Measurements from ENCODE around the gene ATP6V0E1.

ATP6V0E1 gene

DNA sequence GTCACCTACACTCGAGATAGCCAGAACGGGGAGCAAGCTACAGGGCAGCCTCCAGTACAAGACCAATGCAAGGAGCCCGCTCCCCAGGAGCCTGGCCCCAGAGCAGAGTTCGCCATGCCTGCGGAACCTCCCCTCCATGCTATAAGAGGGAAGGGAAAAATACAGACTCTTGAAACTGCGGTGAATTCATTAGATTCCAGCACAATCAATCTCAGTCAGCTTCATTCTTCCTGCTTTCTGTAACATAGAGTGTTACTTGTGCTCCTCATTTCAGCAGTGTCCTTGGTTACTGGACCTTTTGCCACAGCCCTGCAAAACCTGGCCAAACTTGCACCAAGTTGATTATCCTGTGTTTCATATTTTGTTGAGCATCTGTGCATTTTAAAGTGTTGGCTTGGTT is 50.4 kb downstream of the ATP6V0E1 start:
- H3K79me2 ChIP-seq (ENCODE audit: low read length) = peaks cover 59% of the 10 kb centered on the region
- H3K4me3 ChIP-seq (ENCODE audit: low read length) = peak overlapping the region; percentile 2; the same call in 1 of the 2 replicates

DNA sequence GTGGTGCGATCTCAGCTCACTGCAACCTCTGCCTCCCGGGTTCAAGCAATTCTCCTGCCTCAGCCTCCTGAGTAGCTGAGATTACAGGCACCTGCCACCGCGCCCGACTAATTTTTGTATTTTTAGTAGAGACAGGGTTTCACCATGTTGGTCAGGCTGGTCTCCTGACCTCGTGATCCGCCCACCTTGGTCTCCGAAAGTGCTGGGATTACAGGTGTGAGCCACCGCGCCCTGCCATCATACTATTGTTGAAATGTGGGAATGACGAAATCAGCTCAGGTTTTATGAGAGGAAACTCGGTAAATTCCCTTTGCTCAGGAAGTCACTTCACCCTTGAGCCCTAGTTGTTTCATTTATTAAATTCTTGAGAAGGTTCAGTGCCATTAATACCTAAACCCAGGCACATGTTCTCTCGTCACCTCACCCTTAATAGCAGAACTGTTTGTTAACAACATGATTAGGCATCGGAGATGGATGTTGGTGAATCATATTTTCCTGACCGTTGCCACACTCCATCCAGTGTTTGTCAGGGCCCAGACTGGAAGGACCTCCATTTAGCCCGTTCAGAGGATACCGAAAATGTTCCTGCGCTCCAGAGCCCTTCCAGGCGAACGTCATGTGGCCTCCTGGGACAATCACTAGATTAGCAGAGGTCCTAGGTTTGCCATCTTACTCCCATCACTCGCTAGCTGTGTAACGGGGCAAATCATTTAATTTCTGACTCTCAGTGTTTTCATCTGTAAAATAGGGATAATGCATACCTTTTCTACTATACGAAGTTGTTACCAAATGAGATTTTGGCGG is 52.5 kb downstream of the ATP6V0E1 start:
- peak overlapping the region; percentile 97 for H3K4me2 ChIP-seq (ENCODE audit: low read length)

More for the DNA sequence above, 50.4 kb downstream of the ATP6V0E1 start:
- no peak for TF ChIP-seq EZH2phosphoT487 (IDR thresholded peaks at IDR 0.05; ENCODE audit: low read depth)
- TF ChIP-seq, protein P1, sequence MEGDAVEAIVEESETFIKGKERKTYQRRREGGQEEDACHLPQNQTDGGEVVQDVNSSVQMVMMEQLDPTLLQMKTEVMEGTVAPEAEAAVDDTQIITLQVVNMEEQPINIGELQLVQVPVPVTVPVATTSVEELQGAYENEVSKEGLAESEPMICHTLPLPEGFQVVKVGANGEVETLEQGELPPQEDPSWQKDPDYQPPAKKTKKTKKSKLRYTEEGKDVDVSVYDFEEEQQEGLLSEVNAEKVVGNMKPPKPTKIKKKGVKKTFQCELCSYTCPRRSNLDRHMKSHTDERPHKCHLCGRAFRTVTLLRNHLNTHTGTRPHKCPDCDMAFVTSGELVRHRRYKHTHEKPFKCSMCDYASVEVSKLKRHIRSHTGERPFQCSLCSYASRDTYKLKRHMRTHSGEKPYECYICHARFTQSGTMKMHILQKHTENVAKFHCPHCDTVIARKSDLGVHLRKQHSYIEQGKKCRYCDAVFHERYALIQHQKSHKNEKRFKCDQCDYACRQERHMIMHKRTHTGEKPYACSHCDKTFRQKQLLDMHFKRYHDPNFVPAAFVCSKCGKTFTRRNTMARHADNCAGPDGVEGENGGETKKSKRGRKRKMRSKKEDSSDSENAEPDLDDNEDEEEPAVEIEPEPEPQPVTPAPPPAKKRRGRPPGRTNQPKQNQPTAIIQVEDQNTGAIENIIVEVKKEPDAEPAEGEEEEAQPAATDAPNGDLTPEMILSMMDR (IDR thresholded peaks at IDR 0.05; ENCODE audit: low read depth, low read length) = no peak
- Histone ChIP-seq H3K9ac (ENCODE audit: low read length) (peak overlapping the region; percentile 41; the same call in 1 of the 2 replicates), H3K4me2 (ENCODE audit: low read length) (peak overlapping the region; percentile 97), H4K20me1 (ENCODE audit: insufficient read depth, low read length) (peaks cover 8% of the 10 kb centered on the region; the same call in 1 of the 2 replicates), H2AFZ (ENCODE audit: low read depth, low read length) (no peak overlapping the region), H3K36me3 (replicated peaks; ENCODE audit: low read depth, low read length) (peaks cover 5% of the 10 kb centered on the region), H3K27ac (ENCODE audit: low read length) (peak overlapping the region; percentile 96), H3K27me3 (ENCODE audit: low read depth, low read length) (no peaks in the 10 kb centered on the region), H3K4me1 (ENCODE audit: low read length) (peaks cover 53% of the 10 kb centered on the region), H3K9me3 (ENCODE audit: insufficient read depth, low read length) (no peaks in the 10 kb centered on the region)

DNA sequence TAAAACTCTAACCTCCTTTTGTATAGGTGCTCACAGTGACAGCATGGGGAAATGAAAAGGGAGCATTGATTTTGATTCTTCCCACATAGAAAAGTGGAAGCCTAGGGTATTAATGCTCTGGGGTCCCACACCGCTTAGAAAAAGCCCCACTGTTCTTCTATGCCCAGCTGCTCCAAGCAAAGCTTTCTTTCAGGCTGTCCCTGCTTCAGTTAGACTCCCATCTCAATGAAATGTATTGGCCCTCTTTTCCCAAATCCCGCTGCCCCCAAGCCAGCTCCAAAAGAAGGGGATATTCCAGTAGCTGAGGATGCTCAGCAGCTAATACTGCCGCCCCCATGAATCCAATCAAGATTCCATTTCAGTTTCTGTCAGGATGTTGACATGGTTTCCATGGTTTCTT is 55.6 kb downstream of the ATP6V0E1 start:
- H3K4me1 ChIP-seq (ENCODE audit: low read length) = peaks cover 33% of the 10 kb centered on the region
- no peaks in the 10 kb centered on the region for H4K20me1 ChIP-seq (ENCODE audit: insufficient read depth, low read length)
- peaks cover 12% of the 10 kb centered on the region for H3K79me2 ChIP-seq (ENCODE audit: low read length)
- no peaks in the 10 kb centered on the region for H3K9me3 ChIP-seq (ENCODE audit: insufficient read depth, low read length)
- H3K4me2 ChIP-seq (ENCODE audit: low read length) = no peak overlapping the region
- TF ChIP-seq EZH2phosphoT487 (IDR thresholded peaks at IDR 0.05; ENCODE audit: low read depth) = no peak
- TF ChIP-seq, protein P1 (IDR thresholded peaks at IDR 0.05; ENCODE audit: low read depth, low read length) = no peak
- H3K36me3 ChIP-seq (replicated peaks; ENCODE audit: low read depth, low read length) = peaks cover 17% of the 10 kb centered on the region
- H3K27ac ChIP-seq (ENCODE audit: low read length) = no peak overlapping the region
- no peaks in the 10 kb centered on the region for H3K27me3 ChIP-seq (ENCODE audit: low read depth, low read length)
- no peak overlapping the region for H2AFZ ChIP-seq (ENCODE audit: low read depth, low read length)
- no peak overlapping the region for H3K9ac ChIP-seq (ENCODE audit: low read length)
- H3K4me3 ChIP-seq (ENCODE audit: low read length) = no peak overlapping the region

More for the DNA sequence above, 52.5 kb downstream of the ATP6V0E1 start:
- H2AFZ ChIP-seq (ENCODE audit: low read depth, low read length) = no peak overlapping the region
- H4K20me1 ChIP-seq (ENCODE audit: insufficient read depth, low read length) = no peaks in the 10 kb centered on the region
- peaks cover 17% of the 10 kb centered on the region for H3K36me3 ChIP-seq (replicated peaks; ENCODE audit: low read depth, low read length)
- H3K4me3 ChIP-seq (ENCODE audit: low read length) = peak overlapping the region; percentile 70
- TF ChIP-seq EZH2phosphoT487 (IDR thresholded peaks at IDR 0.05; ENCODE audit: low read depth) = no peak
- TF ChIP-seq, protein P1 (IDR thresholded peaks at IDR 0.05; ENCODE audit: low read depth, low read length) = no peak
- H3K79me2 ChIP-seq (ENCODE audit: low read length) = peaks cover 40% of the 10 kb centered on the region
- no peaks in the 10 kb centered on the region for H3K27me3 ChIP-seq (ENCODE audit: low read depth, low read length)
- H3K9ac ChIP-seq (ENCODE audit: low read length) = peak overlapping the region; percentile 72
- peaks cover 44% of the 10 kb centered on the region for H3K4me1 ChIP-seq (ENCODE audit: low read length)
- no peaks in the 10 kb centered on the region for H3K9me3 ChIP-seq (ENCODE audit: insufficient read depth, low read length)
- H3K27ac ChIP-seq (ENCODE audit: low read length) = peak overlapping the region; percentile 96

DNA sequence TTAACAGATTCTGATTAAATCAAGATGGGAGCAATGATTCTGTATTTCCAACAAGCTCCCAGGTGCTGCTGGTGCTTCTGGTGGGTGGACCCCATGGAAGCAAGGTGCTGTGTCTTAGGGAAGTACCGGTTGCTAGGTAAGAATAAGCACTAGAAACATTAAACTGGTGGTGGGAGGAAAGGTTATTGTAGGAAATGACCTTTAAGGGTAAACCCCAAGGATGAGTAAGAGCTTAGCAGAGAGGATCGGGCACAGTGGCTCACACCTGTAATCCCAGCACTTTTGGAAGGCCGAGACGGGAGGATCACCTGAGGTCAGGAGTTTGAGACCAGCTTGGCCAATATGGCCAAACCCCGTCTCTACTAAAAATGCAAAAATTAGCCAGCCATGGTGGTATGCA is 56.4 kb downstream of the ATP6V0E1 start:
- H3K27me3 ChIP-seq (ENCODE audit: low read depth, low read length) = no peaks in the 10 kb centered on the region
- H3K4me2 ChIP-seq (ENCODE audit: low read length) = no peak overlapping the region
- no peak overlapping the region for H3K4me3 ChIP-seq (ENCODE audit: low read length)
- peaks cover 6% of the 10 kb centered on the region for H3K79me2 ChIP-seq (ENCODE audit: low read length)
- no peak overlapping the region for H3K9ac ChIP-seq (ENCODE audit: low read length)
- peaks cover 11% of the 10 kb centered on the region for H3K36me3 ChIP-seq (replicated peaks; ENCODE audit: low read depth, low read length)
- H3K27ac ChIP-seq (ENCODE audit: low read length) = no peak overlapping the region
- TF ChIP-seq, protein P1 (IDR thresholded peaks at IDR 0.05; ENCODE audit: low read depth, low read length) = no peak
- no peak for TF ChIP-seq EZH2phosphoT487 (IDR thresholded peaks at IDR 0.05; ENCODE audit: low read depth)
- H2AFZ ChIP-seq (ENCODE audit: low read depth, low read length) = no peak overlapping the region
- no peaks in the 10 kb centered on the region for H3K9me3 ChIP-seq (ENCODE audit: insufficient read depth, low read length)
- H4K20me1 ChIP-seq (ENCODE audit: insufficient read depth, low read length) = no peaks in the 10 kb centered on the region
- H3K4me1 ChIP-seq (ENCODE audit: low read length) = peaks cover 25% of the 10 kb centered on the region

Data from OCI-LY3 (cell line).